ENCODE data around the gene OR14I1.
"Not testable (repeated sequence)": the region's sequence is repeated elsewhere in the genome, so short reads cannot be mapped to it uniquely, and the experiment has no call there.

OR14I1 gene

DNA sequence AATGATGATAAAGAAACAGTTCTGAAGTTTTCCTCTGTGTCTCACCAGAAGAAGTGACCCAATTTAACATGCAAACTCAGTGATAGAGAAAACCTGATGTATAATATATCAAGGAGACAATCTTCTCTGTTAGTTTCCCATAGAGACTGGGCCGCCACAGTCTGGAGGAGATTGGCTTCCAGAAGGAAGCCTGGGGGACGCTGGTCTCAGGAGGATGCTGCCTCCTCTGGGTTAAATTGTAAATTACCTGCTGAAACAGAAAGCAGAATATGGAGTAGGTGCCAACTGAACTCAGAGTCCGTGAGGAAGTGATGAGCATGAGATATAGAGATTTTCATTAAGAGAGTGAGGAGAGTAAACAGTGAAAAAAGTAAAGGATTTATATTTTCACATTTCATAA is 15.8 kb downstream of the OR14I1 start:
- Histone ChIP-seq H3K27me3 (ENCODE audit: insufficient read depth, low read length) (no peaks in the 10 kb centered on the region), H3K9me3 (ENCODE audit: low read length) (no peaks in the 10 kb centered on the region), H3K4me3 (ENCODE audit: low read depth, low read length, poor library complexity, severe bottlenecking) (no peak overlapping the region), H3K9ac (ENCODE audit: low read length) (no peak overlapping the region), H3F3A (ENCODE audit: insufficient read depth, low read length) (no peaks in the 10 kb centered on the region), H3K4me1 (ENCODE audit: insufficient read depth, low read length, severe bottlenecking) (no peaks in the 10 kb centered on the region), H2AFZ (ENCODE audit: low read length) (no peak overlapping the region), H3K4me2 (ENCODE audit: low read length) (no peak overlapping the region), H3K9me2 (ENCODE audit: low read depth, low read length) (no peaks in the 10 kb centered on the region), H3K79me2 (ENCODE audit: insufficient read depth, low read length) (no peaks in the 10 kb centered on the region), H4K20me1 (ENCODE audit: insufficient read depth, low read length) (no peaks in the 10 kb centered on the region), H3K36me3 (ENCODE audit: insufficient read depth, low read length) (no peaks in the 10 kb centered on the region), H3K27ac (ENCODE audit: low read depth, low read length, poor library complexity, severe bottlenecking) (no peak overlapping the region)
- TF ChIP-seq EZH2 (IDR thresholded peaks at IDR 0.05; ENCODE audit: borderline replicate concordance, low read length) (no peak), CTCF (IDR thresholded peaks at IDR 0.05; ENCODE audit: low read length) (peak; percentile 43)

- no peaks in the 10 kb centered on the region for H3K79me2 ChIP-seq (ENCODE audit: insufficient read depth, low read length)
- H2AFZ ChIP-seq (ENCODE audit: low read length) = no peak overlapping the region
- no peak overlapping the region for H3K4me2 ChIP-seq (ENCODE audit: low read length)
- no peaks in the 10 kb centered on the region for H3K4me1 ChIP-seq (ENCODE audit: insufficient read depth, low read length, severe bottlenecking)
- no peaks in the 10 kb centered on the region for H3K9me2 ChIP-seq (ENCODE audit: low read depth, low read length)
- H3K36me3 ChIP-seq (ENCODE audit: insufficient read depth, low read length) = no peaks in the 10 kb centered on the region
- no peak overlapping the region for H3K9ac ChIP-seq (ENCODE audit: low read length)
- no peak overlapping the region for H3K27ac ChIP-seq (ENCODE audit: low read depth, low read length, poor library complexity, severe bottlenecking)
- H3K4me3 ChIP-seq (ENCODE audit: low read depth, low read length, poor library complexity, severe bottlenecking) = no peak overlapping the region
- 0 out of 2 replicates have a peak, but pooled peaks cover 2% of the 10 kb centered on the region for H3K9me3 ChIP-seq (ENCODE audit: low read length)
- no peak for TF ChIP-seq EZH2 (IDR thresholded peaks at IDR 0.05; ENCODE audit: borderline replicate concordance, low read length)
- no peak for TF ChIP-seq CTCF (IDR thresholded peaks at IDR 0.05; ENCODE audit: low read length)
- no peaks in the 10 kb centered on the region for H4K20me1 ChIP-seq (ENCODE audit: insufficient read depth, low read length)
- no peaks in the 10 kb centered on the region for H3F3A ChIP-seq (ENCODE audit: insufficient read depth, low read length)
- no peaks in the 10 kb centered on the region for H3K27me3 ChIP-seq (ENCODE audit: insufficient read depth, low read length)
These were observed 20.9 kb downstream of the OR14I1 start for GRCh38 chr1:248681651-248682050.

GRCh38 chr1:248670003-248670402 is 32.6 kb downstream of the OR14I1 start:
- H3K4me3 ChIP-seq (ENCODE audit: low read depth, low read length, poor library complexity, severe bottlenecking) = no peak overlapping the region
- H3K27me3 ChIP-seq (ENCODE audit: insufficient read depth, low read length) = no peaks in the 10 kb centered on the region
- no peaks in the 10 kb centered on the region for H3K9me2 ChIP-seq (ENCODE audit: low read depth, low read length)
- no peaks in the 10 kb centered on the region for H4K20me1 ChIP-seq (ENCODE audit: insufficient read depth, low read length)
- no peak overlapping the region for H2AFZ ChIP-seq (ENCODE audit: low read length)
- no peaks in the 10 kb centered on the region for H3F3A ChIP-seq (ENCODE audit: insufficient read depth, low read length)
- TF ChIP-seq EZH2 (IDR thresholded peaks at IDR 0.05; ENCODE audit: borderline replicate concordance, low read length) (no peak), CTCF (IDR thresholded peaks at IDR 0.05; ENCODE audit: low read length) (no peak)
- H3K4me2 ChIP-seq (ENCODE audit: low read length) = no peak overlapping the region
- H3K27ac ChIP-seq (ENCODE audit: low read depth, low read length, poor library complexity, severe bottlenecking) = no peak overlapping the region
- no peaks in the 10 kb centered on the region for H3K9me3 ChIP-seq (ENCODE audit: low read length)
- no peak overlapping the region for H3K9ac ChIP-seq (ENCODE audit: low read length)
- H3K79me2 ChIP-seq (ENCODE audit: insufficient read depth, low read length) = no peaks in the 10 kb centered on the region
- no peaks in the 10 kb centered on the region for H3K36me3 ChIP-seq (ENCODE audit: insufficient read depth, low read length)
- no peaks in the 10 kb centered on the region for H3K4me1 ChIP-seq (ENCODE audit: insufficient read depth, low read length, severe bottlenecking)

DNA sequence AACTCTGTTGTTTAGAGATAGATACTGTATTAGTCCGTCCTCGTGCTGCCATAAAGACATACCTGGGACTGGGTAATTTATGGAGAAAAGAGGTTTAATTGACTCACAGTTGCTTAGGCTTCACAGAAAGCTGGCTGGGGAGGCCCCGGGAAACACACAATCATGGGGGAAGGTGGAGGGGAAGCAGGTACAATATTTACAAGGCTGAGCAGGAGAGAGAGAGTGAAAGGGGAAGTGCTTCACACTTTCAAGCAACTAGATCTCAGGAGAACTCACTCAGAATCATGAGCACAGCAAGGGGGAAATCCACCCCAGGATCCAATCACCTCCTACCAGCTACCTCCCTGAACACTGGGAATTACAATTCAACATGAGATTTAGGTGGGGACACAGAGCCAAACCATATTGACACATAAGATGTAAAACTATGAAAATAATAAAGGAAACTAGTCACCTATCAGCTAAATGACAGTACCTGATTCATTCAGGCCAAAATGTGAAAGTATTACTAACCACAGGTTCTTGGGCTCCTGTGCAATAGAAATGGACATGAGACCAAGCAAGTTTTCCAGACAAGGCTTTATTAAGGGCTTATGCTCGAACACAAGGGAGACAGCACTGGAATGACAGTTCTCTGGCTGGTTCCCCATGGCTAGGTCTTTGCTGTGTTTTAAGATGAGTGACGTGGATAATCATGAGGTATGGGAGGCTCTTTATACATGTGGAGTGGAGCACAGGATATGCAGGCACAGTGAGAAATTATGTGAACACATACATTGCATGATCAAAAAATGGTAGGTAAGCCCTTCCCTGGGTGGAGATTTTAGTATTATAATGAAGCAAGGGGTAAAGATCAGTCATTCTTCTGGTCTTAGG is 38.9 kb downstream of the OR14I1 start:
- H3K4me1 ChIP-seq (ENCODE audit: insufficient read depth, low read length, severe bottlenecking); H3K27me3 ChIP-seq (ENCODE audit: insufficient read depth, low read length); H3K9me2 ChIP-seq (ENCODE audit: low read depth, low read length); H2AFZ ChIP-seq (ENCODE audit: low read length); H3K79me2 ChIP-seq (ENCODE audit: insufficient read depth, low read length); H3K9me3 ChIP-seq (ENCODE audit: low read length); H3K9ac ChIP-seq (ENCODE audit: low read length); H4K20me1 ChIP-seq (ENCODE audit: insufficient read depth, low read length); H3K4me3 ChIP-seq (ENCODE audit: low read depth, low read length, poor library complexity, severe bottlenecking); H3K36me3 ChIP-seq (ENCODE audit: insufficient read depth, low read length); H3K27ac ChIP-seq (ENCODE audit: low read depth, low read length, poor library complexity, severe bottlenecking); H3F3A ChIP-seq (ENCODE audit: insufficient read depth, low read length); H3K4me2 ChIP-seq (ENCODE audit: low read length): not testable (repeated sequence)

DNA sequence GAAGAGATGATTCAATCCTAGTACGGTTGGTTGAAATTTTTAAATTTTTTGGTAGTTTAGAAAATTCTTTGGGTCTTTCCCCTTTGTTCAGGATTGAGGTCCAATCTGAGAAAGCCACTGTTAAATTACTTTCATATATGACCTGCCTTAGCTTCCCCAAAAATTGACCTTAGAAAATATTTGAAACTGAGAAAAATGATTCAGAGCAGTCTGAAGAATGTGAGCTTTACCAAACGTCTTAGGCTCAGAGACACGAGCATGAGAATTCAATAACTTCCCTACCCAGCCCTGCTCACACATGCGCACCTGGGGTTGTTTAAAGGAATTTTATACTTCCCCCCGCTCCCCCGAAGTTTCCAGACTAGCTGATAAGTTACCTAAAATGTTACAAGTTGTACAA is 45.8 kb downstream of the OR14I1 start:
- H3K4me1 ChIP-seq (ENCODE audit: insufficient read depth, low read length, severe bottlenecking); H3K4me2 ChIP-seq (ENCODE audit: low read length); H3K27ac ChIP-seq (ENCODE audit: low read depth, low read length, poor library complexity, severe bottlenecking); H3K9me3 ChIP-seq (ENCODE audit: low read length); H3K9ac ChIP-seq (ENCODE audit: low read length); H3K4me3 ChIP-seq (ENCODE audit: low read depth, low read length, poor library complexity, severe bottlenecking); H4K20me1 ChIP-seq (ENCODE audit: insufficient read depth, low read length); H3K79me2 ChIP-seq (ENCODE audit: insufficient read depth, low read length); H2AFZ ChIP-seq (ENCODE audit: low read length); H3K9me2 ChIP-seq (ENCODE audit: low read depth, low read length); H3K27me3 ChIP-seq (ENCODE audit: insufficient read depth, low read length); H3F3A ChIP-seq (ENCODE audit: insufficient read depth, low read length); H3K36me3 ChIP-seq (ENCODE audit: insufficient read depth, low read length): not testable (repeated sequence)
